Measurements from ENCODE around the gene CADM1.

CADM1 gene

DNA sequence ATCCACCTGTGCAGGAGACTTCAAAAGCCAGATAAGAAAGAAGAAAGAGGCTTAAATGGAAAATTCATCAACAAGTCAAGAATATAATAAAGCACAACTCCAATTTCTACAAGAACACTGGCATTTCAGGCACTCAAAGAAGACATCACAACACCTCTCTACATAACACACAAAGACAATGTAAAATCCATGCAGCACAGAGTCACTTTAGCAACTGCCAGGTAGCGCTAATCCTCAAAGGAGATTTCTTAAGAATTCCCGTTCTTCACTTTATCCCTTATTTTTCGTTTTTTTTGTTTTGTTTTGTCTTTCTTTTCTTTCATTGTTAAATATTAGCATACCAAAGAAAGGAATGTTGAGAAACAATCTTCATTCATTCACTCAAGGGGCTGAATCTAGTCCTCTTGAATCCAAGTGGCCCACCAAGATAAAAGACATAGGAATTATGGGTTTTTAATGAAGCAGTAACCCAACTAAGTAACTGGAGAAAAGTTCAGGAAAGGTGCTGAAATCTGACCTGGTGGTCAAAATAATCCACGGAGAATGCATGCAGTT lies 95.0 kb downstream of the CADM1 start:
- Histone ChIP-seq H3K36me3 (replicated peaks in 1 of 2; ENCODE audit: control insufficient read depth in 2 of 2, insufficient read depth in 2 of 2, low read length in 2 of 2) (no peaks in the 10 kb centered on the region), H3K4me3 (ENCODE audit: low read length in 2 of 2) (no peak overlapping the region), H2BK12ac (ENCODE audit: low read length) (no peak overlapping the region), H3K9me3 (replicated peaks in 1 of 2; ENCODE audit: control insufficient read depth in 2 of 2, insufficient read depth in 1 of 2, low read depth in 1 of 2, low read length in 2 of 2) (no peaks in the 10 kb centered on the region), H3K4me2 (ENCODE audit: insufficient read depth, low read length, poor library complexity, severe bottlenecking) (no peak overlapping the region), H3K18ac (ENCODE audit: low read length) (no peak overlapping the region), H3K4ac (ENCODE audit: low read length) (no peak overlapping the region), H3K14ac (ENCODE audit: low read length) (no peak overlapping the region), H2BK5ac (ENCODE audit: low read length) (no peak overlapping the region), H3K9ac (ENCODE audit: low read depth, low read length, poor library complexity) (no peak overlapping the region), H3K27me3 (ENCODE audit: control insufficient read depth in 3 of 3, insufficient read depth in 3 of 3, low read depth in 1 of 3, low read length in 3 of 3) (no peaks in the 10 kb centered on the region), H2AFZ (ENCODE audit: low read length) (no peak overlapping the region), H3K79me1 (ENCODE audit: low read depth, low read length) (no peaks in the 10 kb centered on the region), H2AK5ac (ENCODE audit: low read depth, low read length) (no peak overlapping the region), H2BK15ac (ENCODE audit: low read length) (no peak overlapping the region), H4K91ac (ENCODE audit: low read depth, low read length, poor library complexity) (no peak overlapping the region), H3K4me1 (ENCODE audit: control insufficient read depth in 2 of 2, insufficient read depth in 1 of 2, low read depth in 1 of 2, low read length in 2 of 2) (peaks cover 4 to 10% of the 10 kb centered on the region in 2 donors), H2BK120ac (ENCODE audit: low read depth, low read length) (no peak overlapping the region), H4K8ac (ENCODE audit: low read depth, low read length) (no peak overlapping the region), H3K23ac (ENCODE audit: low read depth, low read length, poor library complexity) (no peak overlapping the region), H3K27ac (replicated peaks; ENCODE audit: low read length) (no peak overlapping the region)
- DNase-seq (ENCODE audit: low spot score): peak; percentile 18
- no CpG with 5 or more reads among the region's 4 CpGs for WGBS, 2 donors (ENCODE audit: extremely low coverage in 2 of 2, insufficient read length in 2 of 2, insufficient replicate concordance in 1 of 2)

DNA sequence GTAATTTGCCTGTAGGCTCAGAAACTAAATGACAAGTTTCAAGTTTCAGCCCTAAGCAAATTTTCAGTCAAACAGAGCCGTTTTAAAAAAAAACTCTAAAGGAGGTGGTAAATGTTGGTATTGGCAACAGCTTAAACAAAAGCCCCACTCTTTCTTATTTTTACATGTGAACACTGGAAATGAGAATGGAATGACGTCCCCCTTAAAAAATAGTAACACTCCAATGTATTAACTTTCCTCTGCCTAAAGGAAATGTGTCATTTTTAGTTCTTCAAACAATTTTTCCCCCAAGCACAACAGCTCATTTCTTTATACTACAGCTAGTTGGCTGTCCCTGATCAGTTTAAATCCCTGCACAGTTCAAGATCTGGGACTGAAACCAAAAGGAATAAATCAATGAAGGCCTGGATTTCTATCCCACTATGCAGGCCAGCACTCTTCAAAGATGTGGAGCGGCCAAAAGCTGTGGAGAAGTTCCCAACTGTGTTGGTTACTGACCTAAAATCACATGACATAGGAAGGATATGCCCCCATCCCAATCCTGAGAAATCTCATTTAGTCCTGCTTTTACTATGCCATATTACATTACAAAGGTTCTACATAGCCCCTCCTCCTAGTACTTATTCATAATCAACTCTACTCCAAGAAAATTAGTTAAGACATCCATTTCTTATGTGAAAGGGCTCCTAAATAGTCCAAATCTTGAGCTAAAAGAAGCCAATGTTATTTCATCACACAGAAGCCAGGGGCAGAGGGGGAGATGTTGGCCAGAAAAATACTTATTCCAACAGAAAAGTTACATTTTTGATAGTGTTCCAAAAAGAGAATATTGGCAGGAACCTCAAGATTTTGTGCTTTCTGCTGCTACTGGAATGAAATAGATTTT lies 95.9 kb downstream of the CADM1 start:
- Histone ChIP-seq H2AK5ac (ENCODE audit: low read depth, low read length) (no peak overlapping the region), H3K4me1 (ENCODE audit: control insufficient read depth in 2 of 2, insufficient read depth in 1 of 2, low read depth in 1 of 2, low read length in 2 of 2) (peaks cover 4 to 10% of the 10 kb centered on the region in 2 donors), H3K23ac (ENCODE audit: low read depth, low read length, poor library complexity) (no peak overlapping the region), H3K14ac (ENCODE audit: low read length) (no peak overlapping the region), H3K9ac (ENCODE audit: low read depth, low read length, poor library complexity) (no peak overlapping the region), H2BK5ac (ENCODE audit: low read length) (no peak overlapping the region), H3K36me3 (replicated peaks in 1 of 2; ENCODE audit: control insufficient read depth in 2 of 2, insufficient read depth in 2 of 2, low read length in 2 of 2) (no peaks in the 10 kb centered on the region), H3K18ac (ENCODE audit: low read length) (no peak overlapping the region), H4K91ac (ENCODE audit: low read depth, low read length, poor library complexity) (no peak overlapping the region), H3K9me3 (replicated peaks in 1 of 2; ENCODE audit: control insufficient read depth in 2 of 2, insufficient read depth in 1 of 2, low read depth in 1 of 2, low read length in 2 of 2) (no peaks in the 10 kb centered on the region), H2BK15ac (ENCODE audit: low read length) (no peak overlapping the region), H2AFZ (ENCODE audit: low read length) (no peak overlapping the region), H3K4me3 (ENCODE audit: low read length in 2 of 2) (no peak overlapping the region), H3K27ac (replicated peaks; ENCODE audit: low read length) (no peak overlapping the region), H4K8ac (ENCODE audit: low read depth, low read length) (no peak overlapping the region), H2BK12ac (ENCODE audit: low read length) (no peak overlapping the region), H3K4me2 (ENCODE audit: insufficient read depth, low read length, poor library complexity, severe bottlenecking) (no peak overlapping the region), H3K79me1 (ENCODE audit: low read depth, low read length) (no peaks in the 10 kb centered on the region), H3K4ac (ENCODE audit: low read length) (no peak overlapping the region), H3K27me3 (ENCODE audit: control insufficient read depth in 3 of 3, insufficient read depth in 3 of 3, low read depth in 1 of 3, low read length in 3 of 3) (no peaks in the 10 kb centered on the region), H2BK120ac (ENCODE audit: low read depth, low read length) (no peak overlapping the region)
- DNase-seq (ENCODE audit: low spot score): no peak
- no CpG with 5 or more reads among the region's 3 CpGs for WGBS, 2 donors (ENCODE audit: extremely low coverage in 2 of 2, insufficient read length in 2 of 2, insufficient replicate concordance in 1 of 2)

DNA sequence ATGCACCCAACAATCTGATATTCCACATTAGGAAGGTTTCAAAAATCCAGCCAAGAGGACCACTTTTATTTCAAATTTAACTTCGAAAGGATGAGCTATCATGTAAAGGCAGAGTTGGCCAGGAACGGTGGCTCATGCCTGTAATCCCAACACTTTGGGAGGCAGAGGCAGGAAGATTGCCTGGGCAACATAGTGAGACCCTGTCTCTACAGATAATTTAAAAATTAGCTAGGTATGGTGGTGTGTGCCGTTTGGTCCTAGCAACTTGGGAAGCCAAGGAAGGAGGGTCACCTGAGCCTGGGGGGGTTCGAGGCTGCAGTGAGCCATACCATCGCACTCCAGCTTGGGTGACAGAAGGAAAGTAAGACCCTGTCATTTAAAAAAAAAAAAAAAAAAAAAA lies 96.7 kb downstream of the CADM1 start:
- H3K4me3 ChIP-seq (ENCODE audit: low read length in 2 of 2): no peak overlapping the region
- no peak overlapping the region for H2BK120ac ChIP-seq (ENCODE audit: low read depth, low read length)
- H3K27ac ChIP-seq (replicated peaks; ENCODE audit: low read length): no peak overlapping the region
- no peak overlapping the region for H2BK5ac ChIP-seq (ENCODE audit: low read length)
- H4K91ac ChIP-seq (ENCODE audit: low read depth, low read length, poor library complexity): no peak overlapping the region
- no peaks in the 10 kb centered on the region for H3K9me3 ChIP-seq (replicated peaks in 1 of 2; ENCODE audit: control insufficient read depth in 2 of 2, insufficient read depth in 1 of 2, low read depth in 1 of 2, low read length in 2 of 2)
- no peak for DNase-seq (ENCODE audit: low spot score)
- no peak overlapping the region for H3K4ac ChIP-seq (ENCODE audit: low read length)
- H3K79me1 ChIP-seq (ENCODE audit: low read depth, low read length): no peaks in the 10 kb centered on the region
- H2BK15ac ChIP-seq (ENCODE audit: low read length): no peak overlapping the region
- H4K8ac ChIP-seq (ENCODE audit: low read depth, low read length): no peak overlapping the region
- H3K4me2 ChIP-seq (ENCODE audit: insufficient read depth, low read length, poor library complexity, severe bottlenecking): no peak overlapping the region
- no peaks in the 10 kb centered on the region for H3K27me3 ChIP-seq (ENCODE audit: control insufficient read depth in 3 of 3, insufficient read depth in 3 of 3, low read depth in 1 of 3, low read length in 3 of 3)
- H3K9ac ChIP-seq (ENCODE audit: low read depth, low read length, poor library complexity): no peak overlapping the region
- no peak overlapping the region for H3K14ac ChIP-seq (ENCODE audit: low read length)
- no peak overlapping the region for H3K23ac ChIP-seq (ENCODE audit: low read depth, low read length, poor library complexity)
- H2AFZ ChIP-seq (ENCODE audit: low read length): no peak overlapping the region
- H3K18ac ChIP-seq (ENCODE audit: low read length): no peak overlapping the region
- no peak overlapping the region for H2BK12ac ChIP-seq (ENCODE audit: low read length)
- WGBS, 2 donors (ENCODE audit: extremely low coverage in 2 of 2, insufficient read length in 2 of 2, insufficient replicate concordance in 1 of 2): no CpG with 5 or more reads among the region's 5 CpGs
- H2AK5ac ChIP-seq (ENCODE audit: low read depth, low read length): no peak overlapping the region
- H3K4me1 ChIP-seq (ENCODE audit: control insufficient read depth in 2 of 2, insufficient read depth in 1 of 2, low read depth in 1 of 2, low read length in 2 of 2): peaks cover 4 to 10% of the 10 kb centered on the region in 2 donors
- no peaks in the 10 kb centered on the region for H3K36me3 ChIP-seq (replicated peaks in 1 of 2; ENCODE audit: control insufficient read depth in 2 of 2, insufficient read depth in 2 of 2, low read length in 2 of 2)

DNA sequence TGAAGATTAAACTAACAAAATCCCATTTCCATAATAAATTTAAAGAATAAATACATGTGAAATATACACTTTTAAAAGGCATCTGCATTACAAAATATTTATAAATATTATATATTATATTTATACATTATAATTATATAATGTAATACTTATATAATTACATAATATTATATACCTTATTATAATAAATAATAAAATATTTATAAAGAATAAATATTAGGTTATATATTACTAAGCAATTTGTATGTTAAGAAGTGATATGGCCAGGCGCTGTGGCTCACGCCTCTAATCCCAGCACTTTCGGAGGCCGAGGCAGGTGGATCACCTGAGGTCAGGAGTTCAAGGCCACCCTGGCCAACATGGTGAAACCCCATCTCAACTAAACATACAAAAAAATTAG lies 97.8 kb downstream of the CADM1 start:
- Histone ChIP-seq H3K9ac (ENCODE audit: low read depth, low read length, poor library complexity) (no peak overlapping the region), H3K4me3 (ENCODE audit: low read length in 2 of 2) (no peak overlapping the region), H2AK5ac (ENCODE audit: low read depth, low read length) (no peak overlapping the region), H3K36me3 (replicated peaks in 1 of 2; ENCODE audit: control insufficient read depth in 2 of 2, insufficient read depth in 2 of 2, low read length in 2 of 2) (no peaks in the 10 kb centered on the region), H2AFZ (ENCODE audit: low read length) (no peak overlapping the region), H3K27me3 (ENCODE audit: control insufficient read depth in 3 of 3, insufficient read depth in 3 of 3, low read depth in 1 of 3, low read length in 3 of 3) (no peaks in the 10 kb centered on the region), H3K4ac (ENCODE audit: low read length) (no peak overlapping the region), H3K4me1 (ENCODE audit: control insufficient read depth in 2 of 2, insufficient read depth in 1 of 2, low read depth in 1 of 2, low read length in 2 of 2) (peaks cover 4 to 10% of the 10 kb centered on the region in 2 donors), H3K27ac (replicated peaks; ENCODE audit: low read length) (no peak overlapping the region), H2BK5ac (ENCODE audit: low read length) (no peak overlapping the region), H3K18ac (ENCODE audit: low read length) (no peak overlapping the region), H3K79me1 (ENCODE audit: low read depth, low read length) (no peaks in the 10 kb centered on the region), H2BK120ac (ENCODE audit: low read depth, low read length) (no peak overlapping the region), H3K4me2 (ENCODE audit: insufficient read depth, low read length, poor library complexity, severe bottlenecking) (no peak overlapping the region), H3K9me3 (replicated peaks in 1 of 2; ENCODE audit: control insufficient read depth in 2 of 2, insufficient read depth in 1 of 2, low read depth in 1 of 2, low read length in 2 of 2) (no peaks in the 10 kb centered on the region), H4K91ac (ENCODE audit: low read depth, low read length, poor library complexity) (no peak overlapping the region), H3K14ac (ENCODE audit: low read length) (no peak overlapping the region), H2BK15ac (ENCODE audit: low read length) (no peak overlapping the region), H4K8ac (ENCODE audit: low read depth, low read length) (no peak overlapping the region), H3K23ac (ENCODE audit: low read depth, low read length, poor library complexity) (no peak overlapping the region), H2BK12ac (ENCODE audit: low read length) (no peak overlapping the region)
- no peak for DNase-seq (ENCODE audit: low spot score)
- no CpG with 5 or more reads among the region's 4 CpGs for WGBS, 2 donors (ENCODE audit: extremely low coverage in 2 of 2, insufficient read length in 2 of 2, insufficient replicate concordance in 1 of 2)

All from neuronal stem cell (in vitro differentiated cells).